Measurements from ENCODE around the gene HOXB3.

- TF ChIP-seq CTCF (IDR thresholded peaks at IDR 0.05) (no peak), POLR2AphosphoS5 (IDR thresholded peaks at IDR 0.05) (no peak)
Observed at GRCh38 chr17:48611213-48611612, 21.2 kb upstream of the HOXB3 start.

All from prostate gland (tissue), 2 donors.